ENCODE data around the gene DIDO1. TPM values are rescaled to one million over a fixed set of nuclear protein-coding genes. Genes with fewer than 3 reads are reported as not detected.

Gene DIDO1
- total RNA-seq, 1 experiment from 2014 or later: 85.9 TPM

DNA sequence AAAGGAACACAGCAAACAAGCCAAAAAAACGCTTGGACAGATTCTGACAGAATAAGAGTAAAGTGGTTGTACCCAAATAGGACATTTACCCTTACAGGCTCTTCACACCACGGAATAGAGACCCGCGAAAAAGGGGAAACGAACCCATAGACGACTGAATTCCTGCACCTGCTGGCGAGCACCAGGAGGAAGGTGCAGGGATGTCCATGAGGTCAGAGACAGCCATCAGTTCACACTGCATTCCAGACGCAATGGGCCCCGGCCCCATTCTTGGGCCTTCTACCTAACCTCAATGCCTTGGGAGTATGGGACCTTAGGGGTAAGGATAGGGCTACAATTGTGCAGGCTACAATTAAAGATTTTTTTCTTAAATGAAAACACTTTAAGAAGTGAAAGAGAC, 5.2 kb upstream of the DIDO1 start:
- H2BK5ac ChIP-seq (ENCODE audit: insufficient read length, low read length): no peak overlapping the region
- WGBS (ENCODE audit: extremely low coverage, insufficient read length, low lambda C conversion rate): no CpG with 5 or more reads among the region's 9 CpGs
- peaks cover 24% of the 10 kb centered on the region for H3K23me2 ChIP-seq (ENCODE audit: insufficient read length, low read depth, low read length, poor library complexity, severe bottlenecking)
- no peaks in the 10 kb centered on the region for H3K9me3 Mint-ChIP-seq
- peaks cover 68% of the 10 kb centered on the region for H3K79me2 ChIP-seq (ENCODE audit: insufficient read depth, low read length)
- H3K4me3 Mint-ChIP-seq: no peak overlapping the region; a peak in 1 of 5 replicates
- no peak for TF ChIP-seq CTCF (conservative IDR thresholded peaks at IDR 0.05)
- H3K36me3 Mint-ChIP-seq (ENCODE audit: insufficient read depth in 1 of 3, low read depth in 3 of 3): peaks cover 2 to 10% (median 4%) of the 10 kb centered on the region in 3 experiments; a peak in 5 of 7 replicates
- no peak overlapping the region for H2AFZ ChIP-seq (ENCODE audit: low read length)
- no peak overlapping the region for H3T11ph ChIP-seq (ENCODE audit: low read length)
- no peaks in the 10 kb centered on the region for H3K9me3 ChIP-seq (ENCODE audit: control insufficient read depth, low read depth, low read length)
- no peak overlapping the region for H4K8ac ChIP-seq (replicated peaks; ENCODE audit: insufficient read length, low read depth, low read length)
- no peak for DNase-seq
- no peak overlapping the region for H3K18ac ChIP-seq (ENCODE audit: insufficient read length, low read depth, low read length)
- no peak overlapping the region for H2AK5ac ChIP-seq (ENCODE audit: insufficient read length, low read length)
- no peak overlapping the region for H3K56ac ChIP-seq (ENCODE audit: insufficient read length, low read depth, low read length)
- H3K79me1 ChIP-seq (ENCODE audit: insufficient read depth, low read depth, low read length, poor library complexity, severe bottlenecking): no peaks in the 10 kb centered on the region
- no peak overlapping the region; the same call in 1 of the 2 replicates for H3K14ac ChIP-seq (ENCODE audit: insufficient read depth, low read length)
- no peaks in the 10 kb centered on the region for H3K27me3 Mint-ChIP-seq (ENCODE audit: low read depth)
- no peak overlapping the region for H2BK20ac ChIP-seq (ENCODE audit: low read depth, low read length, poor library complexity, severe bottlenecking)
- H3K23ac ChIP-seq (ENCODE audit: insufficient read length, low read depth, low read length): no peak overlapping the region
- H3K4ac ChIP-seq (ENCODE audit: low read depth, low read length): no peak overlapping the region
- H3K4me1 Mint-ChIP-seq: peaks cover 48 to 51% of the 10 kb centered on the region in 2 experiments
- no peak overlapping the region for H4K5ac ChIP-seq (ENCODE audit: insufficient read length, low read depth, low read length)
- H3K27ac ChIP-seq (ENCODE audit: insufficient read length, low read depth, low read length): no peak overlapping the region
- H3K27ac Mint-ChIP-seq: peak overlapping the region in 1 of 3 experiments; percentile 46; a peak in 1 of 7 replicates
- H2BK120ac ChIP-seq (ENCODE audit: low read depth, low read length, poor library complexity, severe bottlenecking): no peak overlapping the region
- no peak overlapping the region for H2BK12ac ChIP-seq (ENCODE audit: insufficient read length, low read depth, low read length)
- no peak overlapping the region for H3K4me2 ChIP-seq (ENCODE audit: insufficient read depth, insufficient read length, low read length)
- H4K91ac ChIP-seq (ENCODE audit: insufficient read length, low read depth, low read length): no peak overlapping the region
- no peak overlapping the region for H3K9ac ChIP-seq (ENCODE audit: extremely low read depth, insufficient read length, low read length)
- H3K4me1 ChIP-seq (ENCODE audit: insufficient read depth, low read length): peaks cover 17% of the 10 kb centered on the region; the same call in 1 of the 2 replicates
- H4K20me1 ChIP-seq (ENCODE audit: control insufficient read depth, insufficient read depth, insufficient read length): peaks cover 3% of the 10 kb centered on the region
- no peak overlapping the region for H2BK15ac ChIP-seq (ENCODE audit: low read depth, low read length)
- no peaks in the 10 kb centered on the region for H3K27me3 ChIP-seq (ENCODE audit: insufficient read depth, low read length)
